B cell (primary cell): ENCODE data around the gene SELENOH. TPM values are rescaled to one million over a fixed set of nuclear protein-coding genes. Genes with fewer than 3 reads are reported as not detected.

Experiments
- ATAC-seq: fragments of 200-7000 bp; cut with Tn5 transposase; one replicate; pipeline ENCODE4 v1.10.0; 2021; ENCODE audit warnings: low read depth, mild to moderate bottlenecking, moderate number of reproducible peaks, moderate library complexity
- CTCF ChIA-PET: fragments of 350-600 bp; sonication (Branson Sonifier 250); formaldehyde crosslinking; loops from one replicate; lab custom pipeline; 2021; ENCODE audit warnings: antibody characterized with exemption, inconsistent platforms; lab: Charles Lee
- POLR2A ChIA-PET: fragments of 350-600 bp; sonication (Branson Sonifier 250); formaldehyde crosslinking; loops from one replicate; lab custom pipeline; 2021; ENCODE audit warnings: antibody characterized with exemption; lab: Charles Lee
- DNase-seq: peaks from one replicate; pipeline ENCODE4 v3.0.0; 2013
- H2AFZ ChIP-seq: 2 replicates; pipeline ENCODE4 v1.6.1; 2012; ENCODE audit warnings: mild to moderate bottlenecking, low read depth, low read length; ENCODE audit not compliant: insufficient read depth, poor library complexity, severe bottlenecking
- H3K27ac ChIP-seq, 2 donors: 1 replicate in 1 of 2; 2 replicates in 1 of 2; pipeline ENCODE4 v1.5.1; 2012 to 2013; ENCODE audit warnings: low read length in 2 of 2, mild to moderate bottlenecking in 2 of 2, moderate library complexity in 1 of 2
- H3K27me3 ChIP-seq, 4 experiments: fragments of 200-600 bp in 1 of 4; sonication (generic) in 1 of 4; replicated peaks in 1 of 4; 1 replicate in 2 of 4; 2 replicates in 2 of 4; pipeline versions ENCODE4 v1.6.1 to v1.7.0; 2013 to 2016; ENCODE audit warnings: low read length in 3 of 4, mild to moderate bottlenecking in 2 of 4, mixed read lengths in 1 of 4, moderate library complexity in 1 of 4; ENCODE audit not compliant: insufficient read depth in 4 of 4, control insufficient read depth in 3 of 4; ENCODE audit errors: control extremely low read depth in 1 of 4
- H3K36me3 ChIP-seq, 2 experiments: replicated peaks in 1 of 2; 1 replicate in 1 of 2; 2 replicates in 1 of 2; pipeline versions ENCODE4 v1.6.1 to v1.7.1; 2013; ENCODE audit warnings: low read length in 1 of 2; ENCODE audit not compliant: insufficient read depth in 2 of 2, control insufficient read depth in 1 of 2; ENCODE audit errors: control extremely low read depth in 1 of 2, extremely low read depth in 1 of 2
- H3K4me1 ChIP-seq, 2 donors: fragments of 200-600 bp in 1 of 2; sonication (generic) in 1 of 2; 1 replicate in 1 of 2; 2 replicates in 1 of 2; pipeline versions ENCODE4 v1.5.1 to v1.6.1; 2013 to 2017; ENCODE audit warnings: low read length in 2 of 2; ENCODE audit not compliant: control insufficient read depth in 2 of 2, insufficient read depth in 2 of 2
- H3K4me2 ChIP-seq: replicated peaks from 2 replicates; pipeline ENCODE3; 2012; ENCODE audit warnings: mild to moderate bottlenecking, low read depth, low read length; ENCODE audit not compliant: poor library complexity, severe bottlenecking
- H3K4me3 ChIP-seq, 5 experiments: fragments of 200-600 bp in 1 of 5; sonication (generic) in 1 of 5; 1 replicate in 3 of 5; 2 replicates in 2 of 5; pipeline versions ENCODE4 v1.5.1 to v1.7.0; 2011 to 2016; ENCODE audit warnings: low read length in 4 of 5, mild to moderate bottlenecking in 4 of 5, low read depth in 2 of 5, control low read depth in 1 of 5, moderate library complexity in 1 of 5; ENCODE audit not compliant: insufficient read depth in 1 of 5; ENCODE audit errors: control extremely low read depth in 1 of 5, extremely low read depth in 1 of 5
- H3K79me2 ChIP-seq: fragments of 200-600 bp; sonication (generic); one replicate; pipeline ENCODE4 v1.6.0; 2016; ENCODE audit warnings: low read length; ENCODE audit not compliant: control insufficient read depth, insufficient read depth
- H3K9ac ChIP-seq: fragments of 200-600 bp; sonication (generic); 2 replicates; pipeline ENCODE4 v1.6.1; 2017; ENCODE audit warnings: mild to moderate bottlenecking, low read length, moderate library complexity
- H3K9me3 ChIP-seq, 3 donors: one replicate each; pipeline versions ENCODE4 v1.6.1 to v1.7.1; 2013; ENCODE audit warnings: low read length in 2 of 3; ENCODE audit not compliant: control insufficient read depth in 2 of 3, insufficient read depth in 1 of 3; ENCODE audit errors: control extremely low read depth in 1 of 3
- H4K20me1 ChIP-seq: 2 replicates; pipeline ENCODE4 v1.6.0; 2012; ENCODE audit warnings: mild to moderate bottlenecking, low read length; ENCODE audit not compliant: insufficient read depth, control insufficient read depth, poor library complexity, severe bottlenecking
- H3K27ac Mint-ChIP-seq: one replicate; pipeline ENCODE4 v1.8.0; 2021; ENCODE audit warnings: mixed read lengths
- H3K27me3 Mint-ChIP-seq: one replicate; pipeline ENCODE4 v1.8.0; 2021; ENCODE audit warnings: mixed read lengths
- H3K4me1 Mint-ChIP-seq: one replicate; pipeline ENCODE4 v1.8.0; 2021; ENCODE audit warnings: mixed read lengths
- H3K4me3 Mint-ChIP-seq: one replicate; pipeline ENCODE4 v1.8.0; 2021; ENCODE audit warnings: mixed read lengths
- H3K9me3 Mint-ChIP-seq: one replicate; pipeline ENCODE4 v1.8.0; 2022; ENCODE audit warnings: mixed read lengths; ENCODE audit not compliant: insufficient read depth
- EZH2 ChIP-seq: IDR thresholded peaks from 2 replicates; pipeline ENCODE4 v1.6.1; 2012; ENCODE audit warnings: borderline replicate concordance, low read depth, mild to moderate bottlenecking, moderate library complexity, low read length; ENCODE audit not compliant: insufficient read depth, poor library complexity, severe bottlenecking
- WGBS: methylation state at CpG from one replicate; pipeline ENCODE4 v1.1.5; 2013; ENCODE audit warnings: missing lambda C conversion rate; ENCODE audit not compliant: insufficient coverage; 5-methylcytosine and 5-hydroxymethylcytosine counted together
- intact Hi-C: fragments of 100-400 bp; cut with micrococcal nuclease; formaldehyde crosslinking; loops from one replicate; pipeline ENCODE4 v1.10.0; 2022
- polyA plus RNA-seq: library from polyadenylated mRNA; depleted of rRNA; stranded (reverse); fragments of >200 nt; gene quantifications from 2 replicates; pipeline ENCODE4 v1.2.3, GENCODE V29; 2012
- total RNA-seq, 2 donors: library from RNA; stranded (reverse); fragments of 120-200 nt in 1 of 2; gene quantifications; 1 replicate in 1 of 2; 2 replicates in 1 of 2; pipeline versions ENCODE4 v1.2.3 to v1.2.4, GENCODE V29; 2013 to 2022
- TF ChIP-seq, protein P1 (sequence below): fragments of 200-600 bp; IDR thresholded peaks from one replicate; pipeline ENCODE4 v1.8.0; 2022; ENCODE audit warnings: antibody characterized with exemption, mild to moderate bottlenecking

The SELENOH gene
- total and polyA plus RNA-seq, 2 donors (not counting 1 experiment from before 2014, with no cell fraction given), result 147 to 196 TPM

DNA sequence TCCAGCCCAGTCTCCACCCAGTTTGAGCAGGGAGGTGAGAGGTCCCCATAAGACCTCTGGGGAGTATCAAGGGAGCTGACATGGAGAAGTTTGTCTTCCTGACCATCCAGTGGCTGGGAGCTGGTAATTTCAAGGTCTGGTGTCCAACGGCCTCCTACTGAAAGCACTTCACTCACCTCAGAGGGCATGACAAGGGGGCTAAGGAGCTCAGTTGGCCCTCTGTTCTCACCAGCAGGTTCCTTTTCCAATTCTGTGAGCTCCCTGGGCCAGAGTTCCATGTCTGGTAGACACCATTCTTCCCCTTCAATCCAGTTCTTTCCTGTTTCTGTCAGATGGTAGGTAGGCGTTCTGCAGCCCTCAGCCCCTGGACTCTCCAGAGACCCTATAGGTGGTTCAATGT is 3.1 kb downstream of the SELENOH start:
- H3K9me3 ChIP-seq, result no peaks in the 10 kb centered on the region
- ATAC-seq (no peak), DNase-seq (no peak)
- no peaks in the 10 kb centered on the region for H4K20me1 ChIP-seq
- peak overlapping the region; percentile 61 for H3K27ac Mint-ChIP-seq
- peaks cover 37% of the 10 kb centered on the region for H3K79me2 ChIP-seq
- H3K4me3 Mint-ChIP-seq, result peak overlapping the region; percentile 34
- 100% methylated on average over 2 of the region's 2 CpGs for WGBS
- no peak overlapping the region for H3K4me2 ChIP-seq
- no peak overlapping the region for H3K9ac ChIP-seq
- TF ChIP-seq, protein P1, sequence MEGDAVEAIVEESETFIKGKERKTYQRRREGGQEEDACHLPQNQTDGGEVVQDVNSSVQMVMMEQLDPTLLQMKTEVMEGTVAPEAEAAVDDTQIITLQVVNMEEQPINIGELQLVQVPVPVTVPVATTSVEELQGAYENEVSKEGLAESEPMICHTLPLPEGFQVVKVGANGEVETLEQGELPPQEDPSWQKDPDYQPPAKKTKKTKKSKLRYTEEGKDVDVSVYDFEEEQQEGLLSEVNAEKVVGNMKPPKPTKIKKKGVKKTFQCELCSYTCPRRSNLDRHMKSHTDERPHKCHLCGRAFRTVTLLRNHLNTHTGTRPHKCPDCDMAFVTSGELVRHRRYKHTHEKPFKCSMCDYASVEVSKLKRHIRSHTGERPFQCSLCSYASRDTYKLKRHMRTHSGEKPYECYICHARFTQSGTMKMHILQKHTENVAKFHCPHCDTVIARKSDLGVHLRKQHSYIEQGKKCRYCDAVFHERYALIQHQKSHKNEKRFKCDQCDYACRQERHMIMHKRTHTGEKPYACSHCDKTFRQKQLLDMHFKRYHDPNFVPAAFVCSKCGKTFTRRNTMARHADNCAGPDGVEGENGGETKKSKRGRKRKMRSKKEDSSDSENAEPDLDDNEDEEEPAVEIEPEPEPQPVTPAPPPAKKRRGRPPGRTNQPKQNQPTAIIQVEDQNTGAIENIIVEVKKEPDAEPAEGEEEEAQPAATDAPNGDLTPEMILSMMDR, result no peak
- no peak for TF ChIP-seq EZH2
- H3K4me1 ChIP-seq, result peaks cover 11 to 32% of the 10 kb centered on the region in 2 donors
- H3K9me3 Mint-ChIP-seq, result no peaks in the 10 kb centered on the region
- peaks cover 8 to 38% of the 10 kb centered on the region in 2 experiments for H3K36me3 ChIP-seq
- CTCF ChIA-PET, result interaction anchor here (0.8 to 6.2 kb wide), 3 partner anchors 17 to 176 kb away, joined by 3 to 68 read pairs (median 4); no protein-coding TSS in a partner anchor
- intact Hi-C loops, result loop anchor here (5.0 kb wide), 1 partner anchor 177 kb away; the partner anchor contains the start of gene UBE2L6
- peaks cover 41% of the 10 kb centered on the region for H3K4me1 Mint-ChIP-seq
- no peak overlapping the region for H2AFZ ChIP-seq
- no peaks in the 10 kb centered on the region for H3K27me3 ChIP-seq
- peak overlapping the region in 1 of 2 donors; percentile 38 for H3K27ac ChIP-seq
- POLR2A ChIA-PET, result interaction anchor here (0.6 kb wide), 1 partner anchor 416 kb away, joined by 3 read pairs; no protein-coding TSS in a partner anchor
- H3K4me3 ChIP-seq, result no peak overlapping the region
- no peaks in the 10 kb centered on the region for H3K27me3 Mint-ChIP-seq

DNA sequence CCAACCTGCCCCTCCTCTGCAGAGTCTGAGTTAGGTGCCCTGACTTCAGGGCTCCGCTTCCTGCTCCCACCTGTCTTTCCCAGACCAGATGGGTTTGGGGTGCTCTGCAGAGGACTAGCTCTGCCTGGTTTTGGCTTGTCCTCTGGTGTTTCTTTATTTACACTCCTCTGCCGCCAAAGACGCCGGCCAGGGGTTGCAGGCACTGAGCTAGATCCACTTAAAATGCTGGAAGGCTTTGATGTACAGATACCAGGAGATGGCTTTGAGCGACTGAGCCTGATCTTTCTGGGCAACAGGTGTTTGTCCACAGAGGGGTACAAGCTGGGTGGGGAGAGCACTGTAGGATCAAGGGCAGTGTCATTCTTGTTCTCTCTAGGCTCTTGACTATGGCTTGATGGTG is 3.9 kb downstream of the SELENOH start:
- H3K36me3 ChIP-seq, result peaks cover 8 to 40% of the 10 kb centered on the region in 2 experiments

More for the DNA sequence above, 3.9 kb downstream of the SELENOH start:
- intact Hi-C loops, result no loop called here
- WGBS, result 98% methylated on average over 5 of the region's 5 CpGs
- no peak overlapping the region for H2AFZ ChIP-seq
- POLR2A ChIA-PET, result no interaction called here
- H3K27me3 ChIP-seq, result no peaks in the 10 kb centered on the region
- no peak overlapping the region for H3K4me3 Mint-ChIP-seq
- peak overlapping the region; percentile 63 for H3K27ac Mint-ChIP-seq
- H3K79me2 ChIP-seq, result peaks cover 37% of the 10 kb centered on the region
- H3K27me3 Mint-ChIP-seq, result no peaks in the 10 kb centered on the region
- H3K9me3 ChIP-seq, result no peaks in the 10 kb centered on the region
- no peak for ATAC-seq
- DNase-seq, result no peak
- H3K9ac ChIP-seq, result no peak overlapping the region
- peaks cover 39% of the 10 kb centered on the region for H3K4me1 Mint-ChIP-seq
- peaks cover 11 to 32% of the 10 kb centered on the region in 2 donors for H3K4me1 ChIP-seq
- H3K27ac ChIP-seq, result peak overlapping the region in 1 of 2 donors; percentile 38
- H3K4me2 ChIP-seq, result no peak overlapping the region
- no peak for TF ChIP-seq EZH2
- TF ChIP-seq, protein P1, result no peak
- no peak overlapping the region for H3K4me3 ChIP-seq
- no peaks in the 10 kb centered on the region for H4K20me1 ChIP-seq
- H3K9me3 Mint-ChIP-seq, result no peaks in the 10 kb centered on the region
- CTCF ChIA-PET, result interaction anchor here (6.2 kb wide), 1 partner anchor 56 kb away, joined by 68 read pairs; no protein-coding TSS in a partner anchor
